Measurements from ENCODE around the gene NME3. TPM values are rescaled to one million over a fixed set of nuclear protein-coding genes. Genes with fewer than 3 reads are reported as not detected.

NME3 gene
- total RNA-seq, 1 experiment from 2014 or later: 28.0 TPM

DNA sequence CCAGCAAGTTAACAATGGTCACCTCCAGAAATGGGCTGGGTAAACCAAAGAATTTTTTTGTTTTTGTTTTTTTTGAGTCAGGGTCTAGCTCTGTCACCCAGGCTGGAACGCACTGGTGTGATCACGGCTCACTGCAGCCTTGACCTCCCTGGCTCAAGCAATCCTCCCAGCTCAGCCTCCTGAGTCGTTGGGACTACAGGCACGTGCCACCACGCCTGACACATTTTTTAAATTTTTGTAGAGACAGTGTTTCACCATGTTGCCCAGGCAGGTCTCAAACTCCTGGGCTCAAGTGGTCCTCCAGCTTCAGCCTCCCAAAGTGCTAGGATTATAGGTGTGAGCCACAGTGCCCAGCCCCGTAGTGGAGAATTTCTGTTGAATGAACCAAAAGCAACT lies 9.3 kb upstream of the NME3 start:
- no peak for DNase-seq (ENCODE audit: low read depth)

DNA sequence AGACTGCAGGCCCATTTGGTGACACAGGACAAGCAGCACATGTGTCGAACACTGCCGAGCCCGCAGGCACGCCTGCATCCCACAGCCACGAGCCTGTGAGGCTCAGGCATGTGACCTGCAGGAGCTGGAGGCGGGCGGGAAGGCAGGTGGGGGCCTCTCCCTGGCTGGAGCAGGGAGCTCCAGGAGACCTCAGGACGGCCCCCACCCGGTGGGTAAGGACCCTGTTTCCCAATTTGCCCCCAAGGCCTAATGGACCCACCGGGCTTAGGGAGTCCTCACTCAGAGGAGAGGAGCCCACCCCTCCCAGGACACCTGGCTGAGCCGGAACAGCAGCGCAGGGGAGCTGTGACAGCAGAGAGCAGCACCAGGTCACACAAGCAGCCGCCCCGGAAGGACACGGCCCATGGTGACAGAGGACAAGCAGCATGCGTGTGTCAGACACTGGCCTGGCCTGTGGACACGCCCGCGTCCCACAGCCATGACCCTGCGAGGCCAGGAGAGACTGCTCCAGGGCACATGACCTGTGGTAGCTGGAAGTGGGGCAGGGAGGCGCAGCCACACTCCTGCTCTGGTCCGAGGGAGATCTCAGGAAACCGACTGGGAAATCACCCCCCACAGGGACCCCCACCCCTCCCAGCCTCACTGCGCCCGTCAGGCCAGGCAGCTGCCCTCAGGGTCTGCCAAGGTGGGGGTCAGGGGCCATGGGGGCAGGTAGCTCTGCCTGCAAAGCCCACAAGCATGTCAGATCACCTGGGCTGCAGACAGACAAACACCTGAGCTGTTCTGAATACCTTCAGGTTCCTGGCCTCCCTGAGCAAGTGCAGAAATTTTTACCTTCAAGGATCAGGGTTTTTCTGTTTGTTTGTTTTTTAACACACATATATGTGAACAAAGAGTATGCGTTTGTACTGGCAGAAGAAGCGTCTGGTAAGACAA lies 8.7 kb upstream of the NME3 start:
- no peak for DNase-seq (ENCODE audit: low read depth)

- DNase-seq (ENCODE audit: low read depth): no peak
Observed at GRCh38 chr16:1779234-1779701, 7.9 kb upstream of the NME3 start.

- no peak for DNase-seq (ENCODE audit: low read depth)
Observed at GRCh38 chr16:1778200-1779179, 7.1 kb upstream of the NME3 start.

DNA sequence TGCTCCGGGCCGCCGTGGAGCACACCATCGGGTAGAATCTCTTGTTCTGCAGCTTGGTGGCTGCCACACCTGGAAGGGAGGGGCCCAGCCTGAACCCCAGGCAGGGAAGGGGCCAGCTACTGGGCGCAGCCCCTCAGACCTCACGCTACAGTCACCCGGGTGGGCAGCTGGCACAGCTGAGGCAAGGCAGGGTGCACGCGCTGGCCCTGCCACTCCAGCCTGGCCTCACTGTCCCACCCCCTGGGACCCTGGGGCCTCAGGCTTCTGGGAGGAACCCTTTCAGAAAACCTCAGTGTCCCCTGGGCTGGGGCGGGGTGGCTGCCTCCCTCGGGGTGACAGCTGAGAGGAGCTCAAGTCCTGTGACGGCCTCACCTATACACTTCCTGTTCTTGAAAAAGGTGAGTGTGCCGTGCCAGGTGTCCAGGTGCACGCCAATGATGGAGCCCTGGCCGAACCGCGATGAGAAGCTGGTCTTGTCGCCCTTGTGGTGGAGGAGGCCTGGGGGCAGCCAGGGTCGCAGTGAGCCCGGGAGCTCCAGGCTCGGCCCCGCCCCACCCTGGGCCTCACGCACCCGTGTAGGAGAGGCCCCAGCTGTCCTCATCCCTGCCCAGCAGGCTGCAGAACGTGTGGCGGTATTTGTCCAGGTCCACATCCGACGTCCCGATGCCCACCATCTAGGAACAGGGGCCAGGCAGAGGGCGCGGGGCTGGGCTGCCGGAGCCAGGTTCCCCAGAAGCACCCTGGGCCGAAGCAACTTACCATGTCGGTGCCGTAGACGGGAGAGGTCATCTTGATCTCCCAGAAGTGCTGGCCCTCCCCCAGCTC lies 6.2 kb upstream of the NME3 start:
- DNase-seq (ENCODE audit: low read depth): no peak

DNA sequence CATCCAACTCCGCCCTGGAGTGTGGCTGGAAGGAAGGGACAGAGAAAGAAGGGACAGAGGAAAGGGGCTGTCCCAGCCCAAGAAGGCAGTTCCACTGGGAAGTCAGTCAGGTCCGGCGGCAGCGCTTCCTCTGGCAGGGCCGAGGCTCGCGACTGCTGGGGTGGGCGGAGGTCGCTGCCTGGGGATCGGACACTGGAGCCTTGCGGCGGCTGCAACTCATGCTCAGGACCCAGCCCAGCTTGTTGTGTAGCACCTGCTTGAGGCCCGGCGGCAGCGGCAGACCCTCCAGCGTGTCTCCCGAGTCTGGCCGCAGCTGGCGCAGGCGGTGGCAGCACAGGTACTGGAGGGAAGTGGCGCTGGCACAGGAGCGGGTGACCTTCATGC lies 5.6 kb upstream of the NME3 start:
- no peak for DNase-seq (ENCODE audit: low read depth)

GRCh38 chr16:1776672-1776955 lies 5.3 kb upstream of the NME3 start:
- DNase-seq (ENCODE audit: low read depth): no peak

- no peak for DNase-seq (ENCODE audit: low read depth)
Observed at GRCh38 chr16:1775846-1776671, 4.7 kb upstream of the NME3 start.

- no peak for DNase-seq (ENCODE audit: low read depth)
Observed at GRCh38 chr16:1775006-1775845, 3.9 kb upstream of the NME3 start.

DNA sequence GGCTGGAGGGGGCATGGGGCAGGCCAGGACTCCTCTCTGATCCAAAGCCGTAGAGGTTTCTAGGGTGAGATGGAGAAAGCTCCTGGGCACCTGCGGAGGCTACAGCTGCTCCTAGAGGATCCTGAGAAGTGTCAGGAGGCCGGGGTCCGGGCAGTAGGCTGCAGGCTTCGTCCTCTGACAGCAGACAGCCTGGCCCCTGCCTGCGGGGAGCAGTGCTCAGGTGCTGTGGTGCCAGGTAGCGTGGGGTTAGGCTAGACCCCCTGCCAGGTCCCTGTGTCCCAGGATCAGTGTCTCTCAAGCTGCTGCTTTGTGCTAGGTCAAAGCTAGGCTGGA lies 3.1 kb upstream of the NME3 start:
- DNase-seq (ENCODE audit: low read depth): no peak

GRCh38 chr16:1773703-1774447 lies 2.5 kb upstream of the NME3 start:
- no peak for DNase-seq (ENCODE audit: low read depth)

- peak; percentile 87 for DNase-seq (ENCODE audit: low read depth)
Observed at GRCh38 chr16:1772908-1773702, 1.8 kb upstream of the NME3 start, which contains the start of gene MRPS34. MRPS34 (minus strand) TSS chr16:1773134; CDS start chr16:1773119, 15 bp downstream.

- DNase-seq (ENCODE audit: low read depth): peak; percentile 62
Observed at GRCh38 chr16:1772362-1772907, 1.1 kb upstream of the NME3 start, which contains the start of gene EME2. EME2 (plus strand) TSS chr16:1772810; CDS start chr16:1773228, 418 bp downstream.

DNA sequence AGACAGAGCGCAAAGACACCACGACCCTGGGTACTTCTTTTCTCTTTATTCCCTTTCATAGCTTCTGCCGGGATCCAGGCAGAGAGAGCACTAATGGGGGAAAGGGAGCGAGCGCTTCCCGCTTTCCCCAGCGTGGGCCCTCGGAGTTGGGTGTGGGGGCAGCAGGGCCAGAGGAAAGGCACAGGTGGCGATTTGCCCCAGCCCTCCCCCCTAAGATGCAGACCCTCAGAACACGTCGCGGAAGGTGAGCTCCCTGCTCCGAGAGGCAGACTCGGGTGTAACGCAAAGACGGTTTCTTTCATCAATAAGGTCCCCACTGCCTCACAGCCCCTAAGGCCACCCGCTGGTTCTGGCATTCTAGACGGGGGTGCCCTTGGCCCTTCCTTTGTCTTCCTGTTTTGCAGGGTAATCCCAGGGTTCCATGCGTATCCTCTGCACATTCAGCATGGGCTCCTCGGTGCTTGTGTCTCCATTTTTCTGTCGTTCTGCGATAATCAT lies 570 bp upstream of the NME3 start:
- DNase-seq (ENCODE audit: low read depth): no peak

DNA sequence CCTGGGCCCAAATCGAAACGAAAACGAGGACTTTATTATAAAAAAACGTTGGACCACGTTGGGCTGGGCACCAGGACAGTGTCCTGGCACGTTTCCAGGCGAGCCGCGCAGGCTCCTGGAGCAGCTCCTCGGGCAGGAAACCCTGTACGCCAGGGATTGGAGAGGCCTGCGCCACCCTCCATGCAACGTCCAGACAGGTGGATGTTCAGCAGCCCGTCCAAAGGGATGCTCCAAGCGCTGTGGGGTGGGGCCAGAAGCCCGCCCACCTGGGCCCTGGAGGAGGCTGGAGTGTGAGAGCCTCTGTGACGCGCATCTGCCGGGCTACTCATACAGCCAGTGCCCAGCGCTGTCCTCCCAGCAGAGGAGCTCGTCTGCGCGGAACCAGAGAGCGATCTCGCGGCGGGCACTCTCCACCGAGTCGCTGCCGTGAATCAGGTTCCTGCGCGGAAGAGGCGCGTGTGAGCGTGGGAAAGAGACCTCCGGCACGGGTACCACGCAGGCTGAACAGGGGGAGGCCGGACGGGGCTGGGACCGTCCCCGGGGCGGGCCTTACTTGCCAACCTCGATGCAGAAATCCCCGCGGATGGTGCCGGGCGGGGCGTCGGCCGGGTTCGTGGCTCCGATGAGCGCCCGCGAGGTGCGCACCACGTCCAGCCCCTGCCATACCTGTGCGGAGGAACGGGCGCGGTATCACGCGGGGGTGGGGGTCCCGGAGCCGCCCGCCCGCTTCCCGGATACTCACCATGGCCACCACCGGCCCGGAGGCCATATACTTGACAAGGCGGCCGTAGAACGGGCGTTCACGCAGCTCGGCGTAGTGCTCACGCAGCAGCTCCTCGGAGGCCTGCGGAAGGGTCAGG lies 785 bp downstream of the NME3 start:
- peak; percentile 65 for DNase-seq (ENCODE audit: low read depth)

DNA sequence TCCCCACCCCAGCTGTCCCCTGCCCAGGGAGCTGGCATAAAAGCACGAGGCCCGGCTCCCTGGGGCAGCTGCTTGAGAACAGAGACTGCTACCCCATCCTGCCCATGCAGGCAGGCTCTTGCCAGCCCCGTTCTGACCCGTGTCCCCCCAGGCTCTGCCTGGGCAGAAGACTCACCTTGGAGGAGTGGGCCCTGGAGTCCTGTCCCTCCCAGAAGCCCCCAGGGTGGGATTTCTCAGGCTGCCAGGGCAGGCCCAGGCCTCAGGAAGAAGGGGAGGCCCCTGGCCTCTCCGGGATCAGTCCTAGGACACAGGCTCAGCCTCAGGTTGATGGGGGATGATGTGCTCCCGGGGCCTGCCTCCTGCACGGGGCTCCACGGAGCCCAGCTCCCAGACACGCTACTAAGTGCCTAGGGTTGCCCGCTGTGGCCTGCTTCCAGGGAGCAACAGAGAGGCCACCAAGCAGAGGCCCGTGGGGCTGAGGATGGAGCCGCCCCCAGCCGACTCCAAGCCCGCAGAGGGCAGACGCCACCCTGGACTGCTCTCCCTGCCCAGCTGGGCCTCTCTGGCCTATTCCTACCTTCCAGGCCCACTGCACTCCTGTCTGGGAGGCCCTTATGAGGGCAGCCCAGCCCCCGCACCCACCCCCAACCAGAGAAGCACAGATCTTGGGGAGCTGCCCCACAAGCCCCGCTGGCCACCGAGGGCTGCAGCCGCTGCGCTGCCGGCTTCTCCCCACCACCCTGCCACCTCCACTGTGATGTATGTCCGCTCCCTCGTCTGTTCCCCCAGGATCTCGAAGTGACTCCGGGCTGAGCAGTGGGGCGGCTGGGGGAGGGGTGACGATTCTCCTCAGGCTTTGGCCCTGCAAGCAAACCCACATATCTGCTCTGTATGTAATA lies 1.7 kb downstream of the NME3 start:
- DNase-seq (ENCODE audit: low read depth): no peak
